ENCODE data around the gene DLGAP1.

DNA sequence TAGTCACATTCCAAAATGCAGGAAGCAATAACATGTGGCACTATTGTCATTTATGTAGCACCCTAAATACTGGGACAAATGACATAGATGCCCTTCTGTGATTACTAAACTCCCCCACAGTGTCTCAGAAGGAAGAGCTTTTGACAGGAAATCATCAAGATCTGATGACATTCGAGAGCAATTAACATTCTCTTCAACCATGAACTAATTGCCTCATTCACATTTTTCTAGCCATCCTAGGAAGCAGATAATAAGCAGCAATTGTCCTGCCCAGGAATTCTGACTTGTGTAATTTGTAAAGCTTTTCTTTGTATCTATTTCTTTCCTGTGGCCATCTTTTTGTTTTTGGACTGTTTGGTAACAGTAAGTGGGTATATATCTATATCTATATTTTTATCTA lies 712.6 kb downstream of the DLGAP1 start:
- TF ChIP-seq, protein P1, sequence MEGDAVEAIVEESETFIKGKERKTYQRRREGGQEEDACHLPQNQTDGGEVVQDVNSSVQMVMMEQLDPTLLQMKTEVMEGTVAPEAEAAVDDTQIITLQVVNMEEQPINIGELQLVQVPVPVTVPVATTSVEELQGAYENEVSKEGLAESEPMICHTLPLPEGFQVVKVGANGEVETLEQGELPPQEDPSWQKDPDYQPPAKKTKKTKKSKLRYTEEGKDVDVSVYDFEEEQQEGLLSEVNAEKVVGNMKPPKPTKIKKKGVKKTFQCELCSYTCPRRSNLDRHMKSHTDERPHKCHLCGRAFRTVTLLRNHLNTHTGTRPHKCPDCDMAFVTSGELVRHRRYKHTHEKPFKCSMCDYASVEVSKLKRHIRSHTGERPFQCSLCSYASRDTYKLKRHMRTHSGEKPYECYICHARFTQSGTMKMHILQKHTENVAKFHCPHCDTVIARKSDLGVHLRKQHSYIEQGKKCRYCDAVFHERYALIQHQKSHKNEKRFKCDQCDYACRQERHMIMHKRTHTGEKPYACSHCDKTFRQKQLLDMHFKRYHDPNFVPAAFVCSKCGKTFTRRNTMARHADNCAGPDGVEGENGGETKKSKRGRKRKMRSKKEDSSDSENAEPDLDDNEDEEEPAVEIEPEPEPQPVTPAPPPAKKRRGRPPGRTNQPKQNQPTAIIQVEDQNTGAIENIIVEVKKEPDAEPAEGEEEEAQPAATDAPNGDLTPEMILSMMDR (IDR thresholded peaks at IDR 0.05; ENCODE audit: insufficient read depth, low read length): no peak
- TF ChIP-seq POLR2AphosphoS5 (IDR thresholded peaks at IDR 0.05; ENCODE audit: low read depth): no peak
- no peak for TF ChIP-seq GABPA (IDR thresholded peaks at IDR 0.05; ENCODE audit: low read depth)
- TF ChIP-seq SPI1 (IDR thresholded peaks at IDR 0.05; ENCODE audit: borderline replicate concordance, low read depth): no peak

All from HL-60 (cell line).